Gastroesophageal sphincter (tissue), 4 donors: ENCODE measurements around the gene EPB41L4B. TPM values are rescaled to one million over a fixed set of nuclear protein-coding genes. Genes with fewer than 3 reads are reported as not detected.
A peak's percentile ranks its signal among the peaks of the same experiment; 100 is the strongest.

Experiments
- ATAC-seq: fragments of 150-250 bp; one replicate; pipeline ENCODE4 v1.9.1; 2016; ENCODE audit warnings: mild to moderate bottlenecking, moderate library complexity
- H3K27ac ChIP-seq, 4 donors: fragments of 200-600 bp; sonication (generic) in 3 of 4; 1 replicate in 3 of 4; 2 replicates in 1 of 4; pipeline ENCODE4 v1.5.1; 2016 to 2019
- H3K27me3 ChIP-seq: fragments of 200-600 bp; sonication (generic); one replicate; pipeline ENCODE4 v1.5.1; 2019
- H3K36me3 ChIP-seq, 2 donors: fragments of 200-600 bp; sonication (generic); one replicate each; pipeline ENCODE4 v1.5.1; 2019; ENCODE audit warnings: control low read depth in 1 of 2
- H3K4me1 ChIP-seq, 3 donors: fragments of 200-600 bp; sonication (generic); 1 replicate in 2 of 3; 2 replicates in 1 of 3; pipeline ENCODE4 v1.5.1; 2016 to 2019; ENCODE audit warnings: control low read depth in 2 of 3
- H3K4me3 ChIP-seq, 2 donors: fragments of 200-600 bp; sonication (generic); one replicate each; pipeline ENCODE4 v1.5.1; 2019; ENCODE audit warnings: mild to moderate bottlenecking in 1 of 2, moderate library complexity in 1 of 2
- H3K9me3 ChIP-seq, 3 donors: fragments of 200-600 bp; sonication (generic); one replicate each; pipeline ENCODE4 v1.5.1; 2017 to 2019; ENCODE audit warnings: control low read depth in 2 of 3
- CTCF ChIP-seq, 4 experiments: fragments of 200-600 bp in 2 of 4; fragments of 450-650 bp in 2 of 4; sonication (generic) in 1 of 4; IDR thresholded peaks; one replicate each; pipeline ENCODE4 v1.5.1; 2017 to 2019; ENCODE audit warnings: antibody characterized with exemption in 4 of 4, mild to moderate bottlenecking in 2 of 4, moderate library complexity in 2 of 4
- EP300 ChIP-seq: sonication (generic); formaldehyde crosslinking; IDR thresholded peaks from one replicate; pipeline ENCODE4 v1.6.1; 2017; ENCODE audit warnings: antibody characterized with exemption, mild to moderate bottlenecking
- POLR2A ChIP-seq, 2 donors: fragments of 450-650 bp; IDR thresholded peaks; one replicate each; pipeline ENCODE4 v1.6.1; 2017; ENCODE audit warnings: antibody characterized with exemption in 2 of 2, mild to moderate bottlenecking in 2 of 2, moderate library complexity in 1 of 2
- POLR2AphosphoS5 ChIP-seq: sonication (generic); formaldehyde crosslinking; IDR thresholded peaks from one replicate; pipeline ENCODE4 v1.6.1; 2017; ENCODE audit warnings: antibody characterized with exemption
- WGBS, 2 donors: methylation state at CpG; one replicate each; pipeline ENCODE4 v1.1.5; 2018; ENCODE audit warnings: low coverage in 1 of 2; 5-methylcytosine and 5-hydroxymethylcytosine counted together
- total RNA-seq, 4 donors: library from RNA; depleted of rRNA; stranded (reverse); fragments of >200 nt; gene quantifications; one replicate each; pipeline ENCODE4 v1.1.0, GENCODE V29; 2016

EPB41L4B gene
- total RNA-seq, 4 donors from 2014 or later: 1.2 to 1.7 (median 1.4) TPM; not detected in 1

- H3K9me3 ChIP-seq: no peaks in the 10 kb centered on the region
- no peak for ATAC-seq
- no peaks in the 10 kb centered on the region for H3K36me3 ChIP-seq
- WGBS, 2 donors: 43 to 60% methylated on average over 10 to 12 of the region's 13 CpGs
- H3K4me1 ChIP-seq: peaks cover 0 to 18% (median 0%) of the 10 kb centered on the region in 3 donors
- no peak overlapping the region for H3K4me3 ChIP-seq
- H3K27me3 ChIP-seq: peaks cover 57% of the 10 kb centered on the region
- TF ChIP-seq POLR2A (IDR thresholded peaks at IDR 0.05): no peak
- no peak for TF ChIP-seq EP300
- no peak for TF ChIP-seq POLR2AphosphoS5
- TF ChIP-seq CTCF (IDR thresholded peaks at IDR 0.05): no peak
- no peak overlapping the region for H3K27ac ChIP-seq
These were observed 2.7 kb downstream of the EPB41L4B start for GRCh38 chr9:109317979-109318741.

- H3K4me1 ChIP-seq: peaks cover 0 to 18% (median 0%) of the 10 kb centered on the region in 3 donors
- no peak overlapping the region for H3K27ac ChIP-seq
- TF ChIP-seq EP300: no peak
- TF ChIP-seq POLR2A (IDR thresholded peaks at IDR 0.05): no peak
- no peak for TF ChIP-seq CTCF (IDR thresholded peaks at IDR 0.05)
- no peak for TF ChIP-seq POLR2AphosphoS5
- 81 to 83% methylated on average over 8 to 13 of the region's 13 CpGs for WGBS, 2 donors
- H3K27me3 ChIP-seq: peaks cover 62% of the 10 kb centered on the region
- H3K36me3 ChIP-seq: no peaks in the 10 kb centered on the region
- H3K9me3 ChIP-seq: no peaks in the 10 kb centered on the region
- no peak overlapping the region for H3K4me3 ChIP-seq
- no peak for ATAC-seq
These were observed 3.4 kb downstream of the EPB41L4B start for GRCh38 chr9:109317311-109317978.

- H3K27ac ChIP-seq: no peak overlapping the region
- WGBS, 2 donors: 51 to 60% methylated on average over 3 to 6 of the region's 12 CpGs
These were observed 4.6 kb downstream of the EPB41L4B start for GRCh38 chr9:109316207-109316640.

GRCh38 chr9:109315480-109316206 lies 5.2 kb downstream of the EPB41L4B start:
- Histone ChIP-seq H3K27ac (no peak overlapping the region), H3K4me3 (no peak overlapping the region), H3K27me3 (peaks cover 62% of the 10 kb centered on the region), H3K9me3 (no peaks in the 10 kb centered on the region), H3K4me1 (peaks cover 0 to 16% (median 0%) of the 10 kb centered on the region in 3 donors), H3K36me3 (no peaks in the 10 kb centered on the region)
- no peak for ATAC-seq
- 58 to 60% methylated on average over 5 to 6 of the region's 7 CpGs for WGBS, 2 donors
- TF ChIP-seq EP300 (no peak), POLR2AphosphoS5 (no peak)

More at GRCh38 chr9:109316207-109316640, 4.6 kb downstream of the EPB41L4B start:
- TF ChIP-seq POLR2A (IDR thresholded peaks at IDR 0.05): no peak
- TF ChIP-seq POLR2AphosphoS5: peak; percentile 47
- Histone ChIP-seq H3K4me1 (peaks cover 0 to 17% (median 0%) of the 10 kb centered on the region in 3 donors), H3K27me3 (peaks cover 62% of the 10 kb centered on the region), H3K4me3 (no peak overlapping the region), H3K36me3 (no peaks in the 10 kb centered on the region), H3K9me3 (no peaks in the 10 kb centered on the region)
- ATAC-seq: peak; percentile 19

- Histone ChIP-seq H3K36me3 (no peaks in the 10 kb centered on the region), H3K4me3 (no peak overlapping the region), H3K9me3 (no peaks in the 10 kb centered on the region), H3K4me1 (peaks cover 0 to 15% (median 0%) of the 10 kb centered on the region in 3 donors), H3K27me3 (peaks cover 52% of the 10 kb centered on the region), H3K27ac (no peak overlapping the region)
- TF ChIP-seq CTCF (IDR thresholded peaks at IDR 0.05) (no peak), EP300 (no peak), POLR2AphosphoS5 (no peak), POLR2A (IDR thresholded peaks at IDR 0.05) (no peak)
- WGBS, 2 donors: 58 to 79% methylated on average over 2 to 9 of the region's 13 CpGs
- ATAC-seq: no peak
These were observed 6.8 kb downstream of the EPB41L4B start for GRCh38 chr9:109314011-109314531.
